Thoracic aorta (tissue), 2 donors: Measurements from ENCODE around the gene GFRA1. TPM values are rescaled to one million over a fixed set of nuclear protein-coding genes. Genes with fewer than 3 reads are reported as not detected.

Source experiments
- ATAC-seq: fragments of 150-250 bp; one replicate; pipeline ENCODE4 v1.8.0; 2017; ENCODE audit warnings: low read depth; ENCODE audit not compliant: insufficient number of reproducible peaks, low FRiP score
- DNase-seq: peaks from one replicate; pipeline ENCODE4 v3.0.0-alpha.2; 2020; ENCODE audit warnings: low spot score
- H3K27ac ChIP-seq, 2 donors: fragments of 200-600 bp; sonication (generic); 1 replicate in 1 of 2; 2 replicates in 1 of 2; pipeline ENCODE4 v1.5.1; 2016; ENCODE audit warnings: mild to moderate bottlenecking in 2 of 2, moderate library complexity in 2 of 2
- H3K27me3 ChIP-seq: fragments of 200-600 bp; sonication (generic); replicated peaks from 2 replicates; pipeline ENCODE4 v1.6.0; 2016; ENCODE audit warnings: mild to moderate bottlenecking; ENCODE audit not compliant: insufficient read depth
- H3K36me3 ChIP-seq: fragments of 200-600 bp; sonication (generic); one replicate; pipeline ENCODE4 v1.5.1; 2016
- H3K4me1 ChIP-seq, 2 donors: fragments of 200-600 bp; sonication (generic); 1 replicate in 1 of 2; 2 replicates in 1 of 2; pipeline versions ENCODE4 v1.5.1 to v1.6.0; 2016; ENCODE audit warnings: low read depth in 2 of 2, mild to moderate bottlenecking in 1 of 2; ENCODE audit not compliant: control insufficient read depth in 1 of 2
- H3K4me3 ChIP-seq: fragments of 200-600 bp; sonication (generic); 2 replicates; pipeline ENCODE4 v1.5.1; 2016; ENCODE audit warnings: mild to moderate bottlenecking
- H3K9me3 ChIP-seq: fragments of 200-600 bp; sonication (generic); 2 replicates; pipeline ENCODE4 v1.5.1; 2016
- total RNA-seq, 2 donors: library from RNA; depleted of rRNA; stranded (reverse); fragments of >200 nt; gene quantifications; one replicate each; pipeline versions ENCODE4 v1.1.0 to v1.2.3, GENCODE V29; 2016
- TF ChIP-seq, protein P1 (sequence below): fragments of 200-600 bp; sonication (generic); IDR thresholded peaks from one replicate; pipeline ENCODE4 v1.5.1; 2019; ENCODE audit warnings: antibody characterized with exemption

GFRA1 gene
- total RNA-seq, 2 donors from 2014 or later: 5.8 to 9.3 TPM

DNA sequence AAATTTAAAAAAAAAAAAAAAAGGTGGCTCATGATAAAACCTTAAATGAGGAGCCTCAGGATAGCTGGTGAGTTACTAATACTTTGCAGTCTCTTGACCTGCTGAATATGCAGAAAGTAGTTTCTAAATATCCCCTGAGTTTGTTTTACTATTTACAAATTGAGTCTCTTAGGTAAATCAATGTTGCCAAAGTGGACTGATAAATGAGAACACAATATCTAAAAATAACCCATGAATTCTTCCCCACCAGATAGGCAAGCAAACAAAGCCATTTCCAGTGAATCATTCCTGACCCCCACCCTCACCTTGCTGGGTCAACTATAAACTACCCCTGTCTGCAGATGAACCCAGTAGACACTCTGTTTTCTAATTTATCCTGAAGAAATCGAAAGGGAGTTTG is 78.9 kb downstream of the GFRA1 start:
- TF ChIP-seq, protein P1, sequence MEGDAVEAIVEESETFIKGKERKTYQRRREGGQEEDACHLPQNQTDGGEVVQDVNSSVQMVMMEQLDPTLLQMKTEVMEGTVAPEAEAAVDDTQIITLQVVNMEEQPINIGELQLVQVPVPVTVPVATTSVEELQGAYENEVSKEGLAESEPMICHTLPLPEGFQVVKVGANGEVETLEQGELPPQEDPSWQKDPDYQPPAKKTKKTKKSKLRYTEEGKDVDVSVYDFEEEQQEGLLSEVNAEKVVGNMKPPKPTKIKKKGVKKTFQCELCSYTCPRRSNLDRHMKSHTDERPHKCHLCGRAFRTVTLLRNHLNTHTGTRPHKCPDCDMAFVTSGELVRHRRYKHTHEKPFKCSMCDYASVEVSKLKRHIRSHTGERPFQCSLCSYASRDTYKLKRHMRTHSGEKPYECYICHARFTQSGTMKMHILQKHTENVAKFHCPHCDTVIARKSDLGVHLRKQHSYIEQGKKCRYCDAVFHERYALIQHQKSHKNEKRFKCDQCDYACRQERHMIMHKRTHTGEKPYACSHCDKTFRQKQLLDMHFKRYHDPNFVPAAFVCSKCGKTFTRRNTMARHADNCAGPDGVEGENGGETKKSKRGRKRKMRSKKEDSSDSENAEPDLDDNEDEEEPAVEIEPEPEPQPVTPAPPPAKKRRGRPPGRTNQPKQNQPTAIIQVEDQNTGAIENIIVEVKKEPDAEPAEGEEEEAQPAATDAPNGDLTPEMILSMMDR: no peak

DNA sequence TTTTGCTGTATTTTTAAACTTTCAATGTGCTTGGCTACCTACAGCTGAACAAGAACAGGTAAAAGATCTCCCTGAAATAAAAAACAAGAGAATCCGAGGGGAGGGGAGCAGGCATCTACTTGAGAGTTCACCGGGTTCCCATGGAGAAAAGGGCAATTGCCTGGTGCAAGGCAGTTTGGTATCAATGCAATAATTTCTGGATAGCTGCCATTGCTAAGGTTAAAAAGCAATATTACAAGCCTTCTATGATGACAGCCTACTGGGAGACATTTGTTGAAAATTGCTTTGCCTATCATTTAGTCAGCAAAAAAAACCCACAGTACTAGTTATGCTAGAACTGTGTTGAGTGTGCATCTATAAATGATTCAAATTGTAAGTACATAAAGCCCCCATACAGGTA is 82.1 kb downstream of the GFRA1 start:
- H3K27ac ChIP-seq: no peak overlapping the region
- no peak for DNase-seq
- H3K36me3 ChIP-seq: no peaks in the 10 kb centered on the region
- H3K9me3 ChIP-seq: peaks cover 3% of the 10 kb centered on the region
- H3K27me3 ChIP-seq: no peaks in the 10 kb centered on the region
- TF ChIP-seq, protein P1: no peak
- ATAC-seq: no peak
- no peak overlapping the region for H3K4me3 ChIP-seq
- no peaks in the 10 kb centered on the region for H3K4me1 ChIP-seq

More for the DNA sequence above, 78.9 kb downstream of the GFRA1 start:
- Histone ChIP-seq H3K4me1 (no peaks in the 10 kb centered on the region), H3K27ac (no peak overlapping the region), H3K27me3 (no peaks in the 10 kb centered on the region), H3K36me3 (no peaks in the 10 kb centered on the region), H3K4me3 (no peak overlapping the region), H3K9me3 (peaks cover 3% of the 10 kb centered on the region)
- ATAC-seq: no peak
- DNase-seq: no peak

- DNase-seq (no peak), ATAC-seq (no peak)
- H3K36me3 ChIP-seq: no peaks in the 10 kb centered on the region
- H3K9me3 ChIP-seq: no peaks in the 10 kb centered on the region
- H3K4me3 ChIP-seq: no peak overlapping the region
- TF ChIP-seq, protein P1: no peak
- no peaks in the 10 kb centered on the region for H3K4me1 ChIP-seq
- no peaks in the 10 kb centered on the region for H3K27me3 ChIP-seq
- no peak overlapping the region for H3K27ac ChIP-seq
These were observed 86.7 kb downstream of the GFRA1 start for GRCh38 chr10:116186273-116186672.

- no peaks in the 10 kb centered on the region for H3K36me3 ChIP-seq
- H3K27me3 ChIP-seq: no peaks in the 10 kb centered on the region
- no peak for ATAC-seq
- H3K9me3 ChIP-seq: no peaks in the 10 kb centered on the region
- no peak overlapping the region for H3K27ac ChIP-seq
- no peak overlapping the region for H3K4me3 ChIP-seq
- no peak for DNase-seq
- no peaks in the 10 kb centered on the region for H3K4me1 ChIP-seq
- TF ChIP-seq, protein P1: no peak
These were observed 87.7 kb downstream of the GFRA1 start for GRCh38 chr10:116185199-116185867.

GRCh38 chr10:116184512-116184794 is 88.6 kb downstream of the GFRA1 start:
- H3K4me3 ChIP-seq: no peak overlapping the region
- H3K27ac ChIP-seq: no peak overlapping the region
- ATAC-seq (no peak), DNase-seq (no peak)
- no peaks in the 10 kb centered on the region for H3K4me1 ChIP-seq
- no peaks in the 10 kb centered on the region for H3K27me3 ChIP-seq
- TF ChIP-seq, protein P1: no peak
- no peaks in the 10 kb centered on the region for H3K9me3 ChIP-seq
- H3K36me3 ChIP-seq: no peaks in the 10 kb centered on the region
